Neural progenitor cell (in vitro differentiated cells): ENCODE measurements around the gene CDC14A. TPM values are rescaled to one million over a fixed set of nuclear protein-coding genes. Genes with fewer than 3 reads are reported as not detected.

Experiments
- DNase-seq: peaks from one replicate; pipeline ENCODE4 v3.0.0-alpha.2; 2016; ENCODE audit warnings: low spot score
- H2AFZ ChIP-seq: fragments of 200-600 bp; sonication (generic); replicated peaks from 2 replicates; pipeline ENCODE4 v1.6.1; 2016; ENCODE audit warnings: antibody characterized with exemption
- H3F3A ChIP-seq: fragments of 200-600 bp; sonication (generic); 2 replicates; pipeline ENCODE4 v1.6.1; 2016; ENCODE audit warnings: antibody characterized with exemption, low read depth
- H3K27ac ChIP-seq: fragments of 200-600 bp; sonication (generic); 2 replicates; pipeline ENCODE4 v1.5.1; 2016; ENCODE audit warnings: mild to moderate bottlenecking
- H3K27me3 ChIP-seq: fragments of 200-600 bp; sonication (generic); 2 replicates; pipeline ENCODE4 v1.6.1; 2016; ENCODE audit warnings: mild to moderate bottlenecking, moderate library complexity
- H3K36me3 ChIP-seq: fragments of 200-600 bp; sonication (generic); 2 replicates; pipeline ENCODE4 v1.5.1; 2016
- H3K4me1 ChIP-seq: fragments of 200-600 bp; sonication (generic); 2 replicates; pipeline ENCODE4 v1.6.1; 2016; ENCODE audit warnings: mixed run types
- H3K4me2 ChIP-seq: fragments of 200-600 bp; sonication (generic); 2 replicates; pipeline ENCODE4 v1.6.1; 2016
- H3K4me3 ChIP-seq: fragments of 200-600 bp; sonication (generic); 2 replicates; pipeline ENCODE4 v1.5.1; 2016
- H3K79me2 ChIP-seq: fragments of 200-600 bp; sonication (generic); 2 replicates; pipeline ENCODE4 v1.6.1; 2016; ENCODE audit warnings: low read depth
- H3K9ac ChIP-seq: fragments of 200-600 bp; sonication (generic); 2 replicates; pipeline ENCODE4 v1.6.1; 2016
- H3K9me3 ChIP-seq: fragments of 200-600 bp; sonication (generic); 2 replicates; pipeline ENCODE4 v1.5.1; 2016; ENCODE audit warnings: low read depth
- H4K20me1 ChIP-seq: fragments of 200-600 bp; sonication (generic); 2 replicates; pipeline ENCODE4 v1.6.1; 2016; ENCODE audit warnings: low read depth
- H3K27ac Mint-ChIP-seq: 3 replicates; pipeline ENCODE4 v1.8.0; 2021; ENCODE audit warnings: mixed read lengths
- H3K27me3 Mint-ChIP-seq: 2 replicates; pipeline ENCODE4 v1.8.0; 2022; ENCODE audit warnings: low read depth, mild to moderate bottlenecking, inconsistent platforms, moderate library complexity, mixed read lengths; ENCODE audit not compliant: insufficient read depth
- H3K36me3 Mint-ChIP-seq: 3 replicates; pipeline ENCODE4 v1.8.0; 2021; ENCODE audit warnings: mixed read lengths
- H3K4me1 Mint-ChIP-seq: 3 replicates; pipeline ENCODE4 v1.8.0; 2021; ENCODE audit warnings: mixed read lengths
- H3K4me3 Mint-ChIP-seq: 3 replicates; pipeline ENCODE4 v1.8.0; 2021; ENCODE audit warnings: mild to moderate bottlenecking, moderate library complexity, mixed read lengths
- H3K9me3 Mint-ChIP-seq: 3 replicates; pipeline ENCODE4 v1.8.0; 2020; ENCODE audit warnings: mixed read lengths
- CTCF ChIP-seq: fragments of 200-600 bp; sonication (generic); IDR thresholded peaks from 2 replicates; pipeline ENCODE4 v1.5.1; 2017; ENCODE audit warnings: antibody characterized with exemption, mild to moderate bottlenecking
- EZH2 ChIP-seq: fragments of 200-600 bp; sonication (generic); IDR thresholded peaks from 2 replicates; pipeline ENCODE4 v1.6.1; 2017; ENCODE audit warnings: antibody characterized with exemption, mild to moderate bottlenecking, moderate library complexity
- EZH2phosphoT487 ChIP-seq: fragments of 200-600 bp; sonication (generic); IDR thresholded peaks from 2 replicates; pipeline ENCODE4 v1.6.1; 2017; ENCODE audit warnings: antibody characterized with exemption
- total RNA-seq: library from RNA; depleted of rRNA; stranded (reverse); fragments of >200 nt; gene quantifications from 2 replicates; pipeline ENCODE4 v1.2.3, GENCODE V29; 2015; ENCODE audit warnings: low replicate concordance

The CDC14A gene
- total RNA-seq, 1 donor from 2014 or later, result 37.0 TPM

GRCh38 chr1:100411019-100411418, 58.7 kb downstream of the CDC14A start:
- Mint-ChIP-seq H3K4me3 (no peak overlapping the region), H3K27me3 (no peaks in the 10 kb centered on the region), H3K27ac (no peak overlapping the region), H3K4me1 (no peaks in the 10 kb centered on the region), H3K36me3 (peaks cover 20% of the 10 kb centered on the region), H3K9me3 (no peaks in the 10 kb centered on the region)
- no peak for DNase-seq
- Histone ChIP-seq H3K79me2 (peaks cover 58% of the 10 kb centered on the region), H3K9ac (no peak overlapping the region), H3K4me1 (peaks cover 17% of the 10 kb centered on the region), H3K36me3 (peaks cover 5% of the 10 kb centered on the region), H3K4me3 (no peak overlapping the region), H3K4me2 (no peak overlapping the region), H3K27ac (no peak overlapping the region), H2AFZ (no peak overlapping the region), H3K27me3 (no peaks in the 10 kb centered on the region), H4K20me1 (peaks cover 17% of the 10 kb centered on the region), H3F3A (peaks cover 3% of the 10 kb centered on the region), H3K9me3 (no peaks in the 10 kb centered on the region)
- TF ChIP-seq CTCF (no peak), EZH2phosphoT487 (no peak), EZH2 (no peak)

DNA sequence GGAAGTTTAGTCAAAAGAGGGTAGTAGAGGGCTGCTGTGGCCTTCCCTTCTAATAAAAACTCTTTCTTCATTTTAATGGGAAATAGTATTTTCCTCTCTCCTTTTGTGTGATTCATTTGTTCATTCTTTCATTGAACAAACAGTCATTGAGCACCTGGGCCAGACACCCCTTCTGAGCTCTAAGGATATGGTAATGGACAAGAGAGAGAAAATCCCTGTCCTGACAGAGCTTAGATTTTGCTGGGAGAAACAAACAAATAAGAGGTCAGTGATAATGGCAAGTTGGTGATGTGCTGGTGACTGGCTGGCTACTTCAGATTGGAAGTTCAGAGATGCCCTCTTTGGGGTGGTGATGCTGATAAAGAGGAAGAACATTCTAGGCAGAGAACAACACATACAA, 59.3 kb downstream of the CDC14A start:
- Mint-ChIP-seq H3K4me3 (no peak overlapping the region), H3K27ac (no peak overlapping the region), H3K9me3 (no peaks in the 10 kb centered on the region), H3K27me3 (no peaks in the 10 kb centered on the region), H3K36me3 (peaks cover 19% of the 10 kb centered on the region), H3K4me1 (no peaks in the 10 kb centered on the region)
- Histone ChIP-seq H3K4me3 (no peak overlapping the region), H3K79me2 (peaks cover 53% of the 10 kb centered on the region), H3K27me3 (no peaks in the 10 kb centered on the region), H3K9me3 (no peaks in the 10 kb centered on the region), H3K9ac (no peak overlapping the region), H3K27ac (no peak overlapping the region), H2AFZ (no peak overlapping the region), H3K36me3 (peaks cover 5% of the 10 kb centered on the region), H3K4me2 (no peak overlapping the region), H3F3A (peaks cover 3% of the 10 kb centered on the region), H4K20me1 (peaks cover 17% of the 10 kb centered on the region), H3K4me1 (peaks cover 17% of the 10 kb centered on the region)
- TF ChIP-seq CTCF, result no peak
- TF ChIP-seq EZH2phosphoT487, result no peak
- TF ChIP-seq EZH2, result no peak
- DNase-seq, result no peak

GRCh38 chr1:100413035-100413434, 60.7 kb downstream of the CDC14A start:
- H4K20me1 ChIP-seq, result peaks cover 17% of the 10 kb centered on the region
- no peaks in the 10 kb centered on the region for H3K27me3 ChIP-seq
- no peaks in the 10 kb centered on the region for H3K4me1 Mint-ChIP-seq
- no peak overlapping the region for H3K4me3 Mint-ChIP-seq
- no peak overlapping the region for H2AFZ ChIP-seq
- peaks cover 3% of the 10 kb centered on the region for H3F3A ChIP-seq
- no peaks in the 10 kb centered on the region for H3K27me3 Mint-ChIP-seq
- TF ChIP-seq CTCF (no peak), EZH2phosphoT487 (no peak), EZH2 (no peak)
- H3K9ac ChIP-seq, result no peak overlapping the region
- H3K36me3 Mint-ChIP-seq, result peaks cover 20% of the 10 kb centered on the region
- no peak overlapping the region for H3K27ac ChIP-seq
- DNase-seq, result no peak
- H3K9me3 Mint-ChIP-seq, result no peaks in the 10 kb centered on the region
- peaks cover 49% of the 10 kb centered on the region for H3K79me2 ChIP-seq
- H3K9me3 ChIP-seq, result no peaks in the 10 kb centered on the region
- peaks cover 2% of the 10 kb centered on the region for H3K36me3 ChIP-seq
- peaks cover 17% of the 10 kb centered on the region for H3K4me1 ChIP-seq
- H3K4me3 ChIP-seq, result no peak overlapping the region
- no peak overlapping the region for H3K27ac Mint-ChIP-seq
- H3K4me2 ChIP-seq, result no peak overlapping the region
